CD4-positive, alpha-beta T cell (primary cell): ENCODE measurements around the gene TNFRSF21. TPM values are rescaled to one million over a fixed set of nuclear protein-coding genes. Genes with fewer than 3 reads are reported as not detected.
"Not testable (repeated sequence)": the region's sequence is repeated elsewhere in the genome, so short reads cannot be mapped to it uniquely, and the experiment has no call there.

Experiments used
- ATAC-seq: fragments of 200-7000 bp; cut with Tn5 transposase; one replicate; pipeline ENCODE4 v1.10.0; 2022; ENCODE audit warnings: mild to moderate bottlenecking; ENCODE audit not compliant: poor library complexity
- CTCF ChIA-PET: fragments of 350-600 bp; sonication (Branson Sonifier 250); formaldehyde crosslinking; loops from one replicate; lab custom pipeline; 2021; ENCODE audit warnings: antibody characterized with exemption, inconsistent platforms; lab: Charles Lee
- POLR2A ChIA-PET: fragments of 350-600 bp; sonication (Branson Sonifier 250); formaldehyde crosslinking; loops from one replicate; lab custom pipeline; 2021; ENCODE audit warnings: antibody characterized with exemption, inconsistent platforms; lab: Charles Lee
- DNase-seq, 14 experiments: peaks; one replicate each; pipeline ENCODE4 v3.0.0-alpha.2; 2013 to 2020; ENCODE audit warnings: mixed read lengths in 2 of 14
- H3K27ac ChIP-seq, 2 donors: one replicate each; pipeline versions ENCODE4 v1.5.1 to v1.7.0; 2013; ENCODE audit warnings: low read length in 2 of 2, low read depth in 1 of 2, mild to moderate bottlenecking in 1 of 2
- H3K27me3 ChIP-seq, 2 experiments: 1 replicate in 1 of 2; 2 replicates in 1 of 2; pipeline versions ENCODE4 v1.6.1 to v1.7.0; 2013; ENCODE audit warnings: low read length in 2 of 2, control low read depth in 1 of 2, mild to moderate bottlenecking in 1 of 2, moderate library complexity in 1 of 2; ENCODE audit not compliant: insufficient read depth in 2 of 2, control insufficient read depth in 1 of 2
- H3K36me3 ChIP-seq: one replicate; pipeline ENCODE4 v1.6.1; 2013; ENCODE audit warnings: low read length, control low read depth; ENCODE audit not compliant: insufficient read depth
- H3K4me1 ChIP-seq: one replicate; pipeline ENCODE4 v1.6.1; 2013; ENCODE audit warnings: low read length, control low read depth; ENCODE audit not compliant: insufficient read depth
- H3K4me3 ChIP-seq: one replicate; pipeline ENCODE4 v1.5.1; 2013; ENCODE audit warnings: mild to moderate bottlenecking, low read length, moderate library complexity
- H3K9me3 ChIP-seq, 2 experiments: 1 replicate in 1 of 2; 2 replicates in 1 of 2; pipeline versions ENCODE4 v1.6.1 to v1.7.0; 2013; ENCODE audit warnings: low read length in 2 of 2, mild to moderate bottlenecking in 2 of 2, control low read depth in 1 of 2, moderate library complexity in 1 of 2; ENCODE audit not compliant: control insufficient read depth in 1 of 2, insufficient read depth in 1 of 2
- H3K27ac Mint-ChIP-seq: one replicate; pipeline ENCODE4 v1.8.0; 2020; ENCODE audit warnings: mixed read lengths
- H3K27me3 Mint-ChIP-seq: one replicate; pipeline ENCODE4 v1.8.0; 2021; ENCODE audit warnings: mixed read lengths
- H3K36me3 Mint-ChIP-seq: one replicate; pipeline ENCODE4 v1.8.0; 2021; ENCODE audit warnings: low read depth, mixed read lengths
- H3K4me1 Mint-ChIP-seq: one replicate; pipeline ENCODE4 v1.8.0; 2021; ENCODE audit warnings: low read depth, mixed read lengths
- H3K4me3 Mint-ChIP-seq: one replicate; pipeline ENCODE4 v1.8.0; 2020; ENCODE audit warnings: mild to moderate bottlenecking, mixed read lengths
- H3K9me3 Mint-ChIP-seq: one replicate; pipeline ENCODE4 v1.8.0; 2020; ENCODE audit warnings: mixed read lengths
- intact Hi-C, 2 experiments: fragments of 100-400 bp; cut with DNase I in 1 of 2; cut with micrococcal nuclease in 1 of 2; formaldehyde crosslinking; loops; one replicate each; pipeline versions ENCODE4 v1.15.1 to v1.9.0; 2023 to 2025; cut with DNase I, micrococcal nuclease
- total RNA-seq, 174 experiments: library from RNA in 2 of 174; stranded (reverse) in 2 of 174; gene quantifications; one replicate each; pipeline ENCODE4 v1.2.3 and lab custom pipeline; 2021 to 2026
- TF ChIP-seq, protein P1 (sequence below): fragments of 200-600 bp; IDR thresholded peaks from one replicate; pipeline ENCODE4 v1.8.0; 2022; ENCODE audit warnings: antibody characterized with exemption, mild to moderate bottlenecking

TNFRSF21 gene
- total RNA-seq, 2 experiments from 2014 or later, result 0.92 to 0.96 TPM

DNA sequence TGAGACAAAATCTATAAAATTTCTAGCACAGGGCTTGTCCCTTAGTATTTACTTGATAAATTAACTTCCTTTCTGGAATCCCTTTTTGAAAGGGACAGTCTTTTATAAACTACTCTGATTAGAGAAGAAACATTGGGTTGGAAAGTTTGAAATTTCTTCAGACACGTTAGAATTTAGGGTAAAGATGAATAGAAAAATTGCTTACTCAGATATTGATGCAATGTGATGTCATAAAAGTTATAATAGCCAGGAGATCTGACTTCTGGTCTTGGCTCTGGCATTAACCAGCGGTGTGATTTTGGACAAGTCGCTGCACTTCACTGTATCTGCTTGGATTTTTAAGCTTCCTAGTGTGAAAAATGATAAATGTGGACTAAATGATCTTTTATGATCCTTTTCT is 9.7 kb upstream of the TNFRSF21 start:
- ATAC-seq (no peak), DNase-seq (no peak)
- Histone ChIP-seq H3K27ac (no peak overlapping the region), H3K4me3 (no peak overlapping the region), H3K4me1 (no peaks in the 10 kb centered on the region), H3K9me3 (no peaks in the 10 kb centered on the region), H3K36me3 (no peaks in the 10 kb centered on the region), H3K27me3 (peaks cover 2 to 15% of the 10 kb centered on the region in 2 experiments)
- ChIA-PET CTCF (no interaction called here), POLR2A (no interaction called here)
- no peak overlapping the region for H3K4me3 Mint-ChIP-seq
- H3K27ac Mint-ChIP-seq, result no peak overlapping the region
- intact Hi-C loops, result no loop called here
- TF ChIP-seq, protein P1, sequence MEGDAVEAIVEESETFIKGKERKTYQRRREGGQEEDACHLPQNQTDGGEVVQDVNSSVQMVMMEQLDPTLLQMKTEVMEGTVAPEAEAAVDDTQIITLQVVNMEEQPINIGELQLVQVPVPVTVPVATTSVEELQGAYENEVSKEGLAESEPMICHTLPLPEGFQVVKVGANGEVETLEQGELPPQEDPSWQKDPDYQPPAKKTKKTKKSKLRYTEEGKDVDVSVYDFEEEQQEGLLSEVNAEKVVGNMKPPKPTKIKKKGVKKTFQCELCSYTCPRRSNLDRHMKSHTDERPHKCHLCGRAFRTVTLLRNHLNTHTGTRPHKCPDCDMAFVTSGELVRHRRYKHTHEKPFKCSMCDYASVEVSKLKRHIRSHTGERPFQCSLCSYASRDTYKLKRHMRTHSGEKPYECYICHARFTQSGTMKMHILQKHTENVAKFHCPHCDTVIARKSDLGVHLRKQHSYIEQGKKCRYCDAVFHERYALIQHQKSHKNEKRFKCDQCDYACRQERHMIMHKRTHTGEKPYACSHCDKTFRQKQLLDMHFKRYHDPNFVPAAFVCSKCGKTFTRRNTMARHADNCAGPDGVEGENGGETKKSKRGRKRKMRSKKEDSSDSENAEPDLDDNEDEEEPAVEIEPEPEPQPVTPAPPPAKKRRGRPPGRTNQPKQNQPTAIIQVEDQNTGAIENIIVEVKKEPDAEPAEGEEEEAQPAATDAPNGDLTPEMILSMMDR, result no peak
- no peaks in the 10 kb centered on the region for H3K9me3 Mint-ChIP-seq
- H3K27me3 Mint-ChIP-seq, result peaks cover 55% of the 10 kb centered on the region
- H3K4me1 Mint-ChIP-seq, result peaks cover 6% of the 10 kb centered on the region
- H3K36me3 Mint-ChIP-seq, result no peaks in the 10 kb centered on the region

DNA sequence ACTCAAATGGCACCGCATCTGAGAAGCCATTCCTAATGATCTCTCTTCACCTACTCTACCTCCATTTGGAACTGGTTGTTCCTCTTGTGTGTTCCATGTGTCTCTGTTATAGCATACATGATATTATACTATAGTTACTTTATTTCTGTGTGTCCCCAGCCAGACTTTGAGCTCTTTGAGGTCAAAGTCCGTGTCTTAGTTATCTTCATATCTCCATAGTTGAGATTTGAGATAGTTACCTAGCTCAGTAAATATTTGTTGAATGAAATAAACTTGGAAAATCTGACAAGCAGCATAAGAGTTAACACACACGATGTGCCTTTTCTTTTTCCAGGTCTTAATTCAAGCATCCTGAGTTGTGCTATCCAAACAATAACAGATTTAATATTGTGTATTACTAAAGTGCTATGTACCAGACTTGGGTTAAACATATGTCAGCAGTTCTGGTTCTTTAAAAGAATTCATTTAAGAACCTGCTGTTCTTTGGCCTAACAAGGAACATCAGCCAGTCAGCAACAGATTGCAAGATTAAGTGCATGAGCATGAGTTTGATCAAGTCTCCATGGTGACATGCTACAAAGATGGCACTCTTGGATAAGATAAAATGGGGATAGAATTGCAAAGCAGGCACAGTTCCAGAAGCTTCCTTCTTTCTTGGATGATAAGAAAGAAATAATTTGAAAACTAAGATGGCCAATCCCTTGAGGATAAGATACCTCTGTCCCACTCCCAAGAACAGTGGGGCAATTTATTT is 8.7 kb upstream of the TNFRSF21 start:
- Mint-ChIP-seq H3K9me3 (no peaks in the 10 kb centered on the region), H3K36me3 (no peaks in the 10 kb centered on the region), H3K27me3 (peaks cover 58% of the 10 kb centered on the region), H3K4me1 (peaks cover 6% of the 10 kb centered on the region), H3K27ac (no peak overlapping the region), H3K4me3 (no peak overlapping the region)
- TF ChIP-seq, protein P1, result no peak
- DNase-seq, result no peak
- peaks cover 2 to 8% of the 10 kb centered on the region in 2 experiments for H3K27me3 ChIP-seq
- CTCF ChIA-PET, result no interaction called here
- no peak overlapping the region for H3K27ac ChIP-seq
- H3K36me3 ChIP-seq, result no peaks in the 10 kb centered on the region
- POLR2A ChIA-PET, result interaction anchor here (0.7 to 1.1 kb wide), 2 partner anchors 16 to 19 kb away, joined by 3 to 5 read pairs; no protein-coding TSS in a partner anchor
- intact Hi-C loops, result no loop called here
- no peak overlapping the region for H3K4me3 ChIP-seq
- H3K4me1 ChIP-seq, result no peaks in the 10 kb centered on the region
- no peak for ATAC-seq
- no peaks in the 10 kb centered on the region for H3K9me3 ChIP-seq

- H3K27ac ChIP-seq, H3K4me1 ChIP-seq, H3K4me3 ChIP-seq, POLR2A ChIA-PET, H3K4me1 Mint-ChIP-seq, H3K4me3 Mint-ChIP-seq, H3K27me3 ChIP-seq, H3K9me3 Mint-ChIP-seq, intact Hi-C loops, DNase-seq, H3K27ac Mint-ChIP-seq, H3K9me3 ChIP-seq, H3K36me3 Mint-ChIP-seq, H3K36me3 ChIP-seq, CTCF ChIA-PET, ATAC-seq: not testable (repeated sequence)
- H3K27me3 Mint-ChIP-seq, result peaks cover 72% of the 10 kb centered on the region
These were observed 5.5 kb upstream of the TNFRSF21 start for GRCh38 chr6:47315181-47315580.
